Endothelial cell of umbilical vein (primary cell): ENCODE results near the gene MDFI. TPM values are rescaled to one million over a fixed set of nuclear protein-coding genes. Genes with fewer than 3 reads are reported as not detected.

Source experiments
- BruUV-seq: library from RNA; stranded (reverse); fragments of 400-500 nt; replicated peaks from 2 replicates; lab custom pipeline; 2021; lab: Mats Ljungman, UMichigan
- CTCF ChIA-PET: fragments of 300-600, 350-600 bp; sonication (Branson Sonifier 250); formaldehyde crosslinking; loops from one replicate; lab custom pipeline; 2021; ENCODE audit warnings: antibody characterized with exemption, inconsistent platforms; lab: Charles Lee
- POLR2A ChIA-PET: fragments of 300-600, 350-600 bp; sonication (Branson Sonifier 250); formaldehyde crosslinking; loops from one replicate; lab custom pipeline; 2021; ENCODE audit warnings: antibody characterized with exemption, inconsistent platforms; lab: Charles Lee
- DNase-seq: peaks from one replicate; pipeline ENCODE4 v3.0.0-alpha.2; 2011; ENCODE audit warnings: low read depth, low spot score
- FAIRE-seq: peaks from 2 replicates; lab custom pipeline; 2011; peaks lifted over from hg19 to GRCh38; lab: Jason Lieb, UNC
- H2AFZ ChIP-seq: 2 replicates; pipeline ENCODE4 v1.6.0; 2012; ENCODE audit warnings: low read depth, low read length, control low read depth, inconsistent platforms
- H3K27ac ChIP-seq: 2 replicates; pipeline ENCODE4 v1.5.1; 2011; ENCODE audit warnings: low read depth, mild to moderate bottlenecking, control low read depth, low read length, moderate library complexity; ENCODE audit not compliant: insufficient read depth
- H3K27me3 ChIP-seq, 2 experiments: 2 replicates each; pipeline versions ENCODE4 v1.6.0 to v1.6.1; 2011; ENCODE audit warnings: low read length in 2 of 2, mixed read lengths in 1 of 2; ENCODE audit not compliant: control insufficient read depth in 2 of 2, insufficient read depth in 2 of 2
- H3K36me3 ChIP-seq, 2 experiments: 2 replicates in 1 of 2; 3 replicates in 1 of 2; pipeline ENCODE4 v1.5.1; 2011; ENCODE audit warnings: low read length in 2 of 2, mild to moderate bottlenecking in 1 of 2, moderate library complexity in 1 of 2; ENCODE audit not compliant: control insufficient read depth in 2 of 2, insufficient read depth in 2 of 2; ENCODE audit errors: extremely low read depth in 1 of 2
- H3K4me1 ChIP-seq: 3 replicates; pipeline ENCODE4 v1.5.1; 2011; ENCODE audit warnings: mild to moderate bottlenecking, low read length; ENCODE audit not compliant: control insufficient read depth, insufficient read depth; ENCODE audit errors: extremely low read depth
- H3K4me2 ChIP-seq: 2 replicates; pipeline ENCODE4 v1.6.1; 2011; ENCODE audit warnings: low read length, control low read depth, mixed read lengths; ENCODE audit not compliant: insufficient read depth
- H3K4me3 ChIP-seq, 3 experiments: fragments of 200-600 bp in 1 of 3; sonication (generic), shearing (Covaris generic) in 1 of 3; replicated peaks in 1 of 3; 2 replicates each; pipeline ENCODE4 v1.5.1; 2011 to 2016; ENCODE audit warnings: control low read depth in 3 of 3, low read length in 3 of 3, mild to moderate bottlenecking in 2 of 3, inconsistent platforms in 1 of 3, low read depth in 1 of 3, moderate library complexity in 1 of 3; ENCODE audit not compliant: insufficient read depth in 1 of 3
- H3K79me2 ChIP-seq: 2 replicates; pipeline ENCODE4 v1.6.0; 2012; ENCODE audit warnings: low read length, inconsistent platforms; ENCODE audit not compliant: control insufficient read depth, insufficient read depth
- H3K9ac ChIP-seq: replicated peaks from 2 replicates; pipeline ENCODE3; 2011; ENCODE audit warnings: low read length, control low read depth; ENCODE audit not compliant: insufficient read depth; ENCODE audit errors: extremely low read depth
- H3K9me1 ChIP-seq: replicated peaks from 3 replicates; pipeline ENCODE4 v1.6.0; 2011; ENCODE audit warnings: mild to moderate bottlenecking, low read length; ENCODE audit not compliant: control insufficient read depth, insufficient read depth; ENCODE audit errors: extremely low read depth
- H3K9me3 ChIP-seq: replicated peaks from 2 replicates; pipeline ENCODE4 v1.5.1; 2012; ENCODE audit warnings: low read length, inconsistent platforms; ENCODE audit not compliant: control insufficient read depth, insufficient read depth
- H4K20me1 ChIP-seq: replicated peaks from 2 replicates; pipeline ENCODE3; 2011; ENCODE audit warnings: mild to moderate bottlenecking, low read length; ENCODE audit not compliant: control insufficient read depth, insufficient read depth; ENCODE audit errors: extremely low read depth
- CTCF ChIP-seq, 2 donors: IDR thresholded peaks; 1 replicate in 1 of 2; 2 replicates in 1 of 2; pipeline ENCODE4 v1.5.1; 2011; ENCODE audit warnings: low read length in 2 of 2, mild to moderate bottlenecking in 2 of 2, moderate library complexity in 2 of 2, control low read depth in 1 of 2, inconsistent platforms in 1 of 2, low read depth in 1 of 2; ENCODE audit not compliant: insufficient read depth in 1 of 2; ENCODE audit errors: extremely low read depth in 1 of 2
- EZH2 ChIP-seq: IDR thresholded peaks from 2 replicates; pipeline ENCODE4 v1.6.1; 2012; ENCODE audit warnings: borderline replicate concordance, low read depth, mild to moderate bottlenecking, moderate library complexity, low read length, inconsistent platforms; ENCODE audit not compliant: severe bottlenecking
- FOS ChIP-seq: IDR thresholded peaks from 2 replicates; pipeline ENCODE4 v1.6.1; 2011; ENCODE audit warnings: mild to moderate bottlenecking, low read length, moderate library complexity, borderline replicate concordance; ENCODE audit not compliant: insufficient read depth
- GATA2 ChIP-seq: IDR thresholded peaks from 2 replicates; pipeline ENCODE4 v1.7.0; 2011; ENCODE audit warnings: low read depth, mild to moderate bottlenecking, moderate library complexity, mixed read lengths, low read length; ENCODE audit not compliant: insufficient read length, insufficient read depth
- JUN ChIP-seq: IDR thresholded peaks from 2 replicates; pipeline ENCODE4 v1.6.1; 2011; ENCODE audit warnings: borderline replicate concordance, low read depth; ENCODE audit not compliant: insufficient read length, insufficient read depth
- MAX ChIP-seq: IDR thresholded peaks from 2 replicates; pipeline ENCODE4 v1.6.1; 2011; ENCODE audit not compliant: insufficient read depth, insufficient read length
- MYC ChIP-seq: IDR thresholded peaks from one replicate; pipeline ENCODE4 v1.6.1; 2011; ENCODE audit warnings: mild to moderate bottlenecking, low read depth, low read length
- POLR2A ChIP-seq: IDR thresholded peaks from 2 replicates; pipeline ENCODE4 v1.6.1; 2012; ENCODE audit warnings: low read depth, mild to moderate bottlenecking, control low read depth, low read length
- POLR2AphosphoS5 ChIP-seq: IDR thresholded peaks from 2 replicates; pipeline ENCODE4 v1.6.1; 2012; ENCODE audit warnings: low read depth, mild to moderate bottlenecking, control low read depth, low read length, moderate library complexity; ENCODE audit not compliant: insufficient read depth
- dilution Hi-C: fragments of 300-500 bp; cut with MboI; formaldehyde crosslinking; loops from one replicate; pipeline ENCODE4 v1.15.0; 2019; ENCODE audit warnings: low sequenced_read_pairs; ENCODE audit not compliant: extremely low pct_ligation_motif_present
- intact Hi-C: fragments of 100-400 bp; cut with micrococcal nuclease; formaldehyde crosslinking; loops from one replicate; pipeline ENCODE4 v1.10.0; 2022
- polyA plus RNA-seq, 4 experiments: library from polyadenylated mRNA; depleted of rRNA in 3 of 4; stranded (reverse) in 3 of 4; unstranded in 1 of 4; fragments of >200 nt; gene quantifications; 2 replicates each; pipeline versions ENCODE4 v1.2.1 to v1.2.3, GENCODE V29; 2011 to 2012; ENCODE audit warnings: missing spikeins in 1 of 4
- total RNA-seq: library from RNA; stranded (reverse); gene quantifications from 2 replicates; pipeline ENCODE4 v1.2.3, GENCODE V29; 2021

Gene MDFI
- total and polyA plus RNA-seq, 2 donors (not counting 3 experiments of a cell fraction or from before 2014, with no cell fraction given) = 32.4 to 74.1 TPM

GRCh38 chr6:41600499-41601247 lies 37.6 kb upstream of the MDFI start:
- Histone ChIP-seq H3K9ac (no peak overlapping the region), H3K9me3 (no peaks in the 10 kb centered on the region), H3K4me3 (no peak overlapping the region), H3K79me2 (no peaks in the 10 kb centered on the region), H3K4me2 (no peak overlapping the region), H3K4me1 (no peaks in the 10 kb centered on the region), H3K9me1 (no peaks in the 10 kb centered on the region), H3K36me3 (peaks cover 0 to 5% of the 10 kb centered on the region in 2 experiments), H4K20me1 (no peaks in the 10 kb centered on the region), H2AFZ (no peak overlapping the region), H3K27me3 (no peaks in the 10 kb centered on the region), H3K27ac (no peak overlapping the region)
- FAIRE-seq (no peak), DNase-seq (no peak)
- BruUV-seq = no TSS peak
- CTCF ChIA-PET = interaction anchor here (1.1 to 7.2 kb wide), 4 partner anchors 79 to 139 kb away, joined by 3 to 226 read pairs (median 16); no protein-coding TSS in a partner anchor
- intact Hi-C loops (no loop called here), dilution Hi-C loops (no loop called here)
- POLR2A ChIA-PET = no interaction called here
- no peak for TF ChIP-seq MAX
- TF ChIP-seq POLR2AphosphoS5 = no peak
- TF ChIP-seq CTCF (IDR thresholded peaks at IDR 0.05; ENCODE audit: extremely low read depth in 1 of 2, insufficient read depth in 1 of 2, low read depth in 1 of 2, low read length in 2 of 2) = no peak
- no peak for TF ChIP-seq JUN
- TF ChIP-seq POLR2A = no peak
- TF ChIP-seq FOS = no peak
- TF ChIP-seq MYC = no peak
- no peak for TF ChIP-seq EZH2
- no peak for TF ChIP-seq GATA2
